AG08396 (cell line): Measurements from ENCODE around the gene RHOJ.
"Not testable (repeated sequence)": the region's sequence is repeated elsewhere in the genome, so short reads cannot be mapped to it uniquely, and the experiment has no call there.

ENCODE experiments used
- DNase-seq: peaks from one replicate; pipeline ENCODE4 v3.0.0; 2012; ENCODE audit warnings: low spot score, mixed read lengths

RHOJ gene

DNA sequence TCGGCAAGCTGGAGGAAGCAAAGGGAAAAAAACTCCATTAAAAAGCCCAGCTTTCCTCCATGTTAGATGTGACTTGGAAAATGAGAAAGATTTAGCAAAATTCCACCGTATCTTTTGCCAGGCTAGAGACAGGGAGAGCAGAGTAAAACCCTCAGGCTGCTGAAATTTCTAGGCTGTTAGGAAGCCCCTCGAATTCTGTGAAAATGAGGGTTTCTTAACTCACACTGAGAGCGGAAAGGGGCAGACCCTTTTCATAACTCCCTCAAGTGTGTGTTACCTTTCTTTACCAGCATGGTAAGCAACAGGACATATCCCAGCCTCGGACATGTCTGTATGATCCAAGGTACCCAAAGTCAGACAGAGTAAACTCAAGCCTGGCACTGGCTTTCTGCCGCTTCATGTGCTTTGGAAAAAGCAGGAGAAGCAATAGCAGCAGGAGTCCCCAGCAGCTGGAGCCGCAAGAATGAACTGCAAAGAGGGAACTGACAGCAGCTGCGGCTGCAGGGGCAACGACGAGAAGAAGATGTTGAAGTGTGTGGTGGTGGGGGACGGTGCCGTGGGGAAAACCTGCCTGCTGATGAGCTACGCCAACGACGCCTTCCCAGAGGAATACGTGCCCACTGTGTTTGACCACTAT, at the start of gene RHOJ:
TSS of gene RHOJ (plus strand) at position 37 of the 637 bp plus-strand sequence. CDS start at position 464, 427 bp downstream.
- no peak for DNase-seq

DNA sequence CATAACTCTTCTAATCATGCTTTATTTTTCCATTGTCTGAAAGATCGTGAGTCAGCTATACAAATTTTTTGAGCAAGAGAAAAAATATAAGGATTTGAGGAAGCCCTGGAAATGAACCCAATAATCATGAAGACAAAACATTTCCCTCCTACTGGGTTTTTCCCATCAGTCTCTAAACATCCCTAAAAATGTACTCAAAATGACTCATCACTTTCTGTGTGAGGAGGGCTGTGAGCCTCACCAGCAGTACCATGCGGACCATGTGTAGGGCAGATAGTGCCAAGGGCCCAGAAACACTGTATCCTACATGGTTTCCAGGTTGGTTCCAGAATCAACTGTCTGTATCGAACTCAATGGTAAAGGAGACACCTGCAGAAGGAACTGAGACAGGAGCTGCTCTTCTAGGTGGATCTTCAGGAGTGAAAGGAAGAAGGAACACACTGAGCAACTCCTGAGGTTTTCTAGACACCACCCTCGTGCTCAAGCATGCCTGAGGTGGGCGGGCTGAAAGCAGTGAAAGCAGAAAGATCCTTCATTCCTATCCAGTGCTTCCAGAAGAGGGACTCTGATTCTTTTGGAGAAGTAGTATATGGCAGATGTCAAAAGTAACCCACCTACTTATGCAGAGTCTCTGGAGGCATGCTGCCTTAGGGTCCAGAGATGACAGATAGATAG, 48.6 kb upstream of the RHOJ start:
- no peak for DNase-seq

GRCh38 chr14:63157195-63157594, 47.0 kb upstream of the RHOJ start:
- no peak for DNase-seq

GRCh38 chr14:63163306-63163705, 40.9 kb upstream of the RHOJ start:
- DNase-seq = no peak

GRCh38 chr14:63164108-63164683, 40.0 kb upstream of the RHOJ start:
- DNase-seq = no peak

GRCh38 chr14:63165267-63165666, 39.0 kb upstream of the RHOJ start:
- not testable (repeated sequence) for DNase-seq

- DNase-seq = no peak
These were observed 37.2 kb upstream of the RHOJ start for GRCh38 chr14:63167044-63167443.

- peak; percentile 36 for DNase-seq
These were observed 29.5 kb upstream of the RHOJ start for GRCh38 chr14:63174760-63175191.

DNA sequence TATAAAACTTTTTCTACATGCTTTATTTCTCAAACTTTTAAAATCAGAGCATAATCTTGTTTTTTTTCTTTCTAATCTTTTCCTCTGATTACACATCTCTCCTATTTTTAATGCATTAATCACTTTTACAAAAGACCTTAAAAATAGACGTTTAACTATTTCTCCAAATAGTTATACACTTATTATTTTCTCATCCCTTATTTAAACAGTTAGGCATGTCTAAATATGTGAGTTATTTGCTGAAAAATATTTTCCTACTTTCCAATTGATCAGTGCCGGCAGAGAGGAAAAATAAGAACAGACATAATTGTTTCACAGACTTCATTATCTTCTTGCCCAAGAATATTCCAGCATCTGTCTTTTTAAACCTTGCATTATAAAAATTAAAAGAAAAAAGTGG, 28.7 kb upstream of the RHOJ start:
- no peak for DNase-seq

DNA sequence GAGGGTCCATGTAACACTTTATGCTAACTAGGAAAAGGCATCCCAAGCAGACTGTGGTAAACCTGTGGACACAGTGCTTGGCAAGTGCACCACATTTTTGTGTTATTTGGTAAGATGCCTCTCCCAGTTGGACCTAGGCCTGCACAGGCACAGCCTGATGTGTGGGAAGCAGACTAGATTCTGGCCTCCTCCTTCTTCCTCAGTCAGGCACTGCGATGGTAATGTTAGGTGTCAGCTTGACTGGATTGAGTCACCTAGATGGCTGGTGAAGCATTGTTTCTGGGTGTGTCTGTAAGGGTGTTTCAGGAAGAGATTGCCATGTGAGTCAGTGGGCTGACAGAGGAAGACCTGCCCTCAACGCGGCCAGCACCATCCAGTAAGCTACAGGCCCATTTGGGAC, 25.3 kb upstream of the RHOJ start:
- no peak for DNase-seq

GRCh38 chr14:63179383-63179782, 24.9 kb upstream of the RHOJ start:
- no peak for DNase-seq

DNA sequence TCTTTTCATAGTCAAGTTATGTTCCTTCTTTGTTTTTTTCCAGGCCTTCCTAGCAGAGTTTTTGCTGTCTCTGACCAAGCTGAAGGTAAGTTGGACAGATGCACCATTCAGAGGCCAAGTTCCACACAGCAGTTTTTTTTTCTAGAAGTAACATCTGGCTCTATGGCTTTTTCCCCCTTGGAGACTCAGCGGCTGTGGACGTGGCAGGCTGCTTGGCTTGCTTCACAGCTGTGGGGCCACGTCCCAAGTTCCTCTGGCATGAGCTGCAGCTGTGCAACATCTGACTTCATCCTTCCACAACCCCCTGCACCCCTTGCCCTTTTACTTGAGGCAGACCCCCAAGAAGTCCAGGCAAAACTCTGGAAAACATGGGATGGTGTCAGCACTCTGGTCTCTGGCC, 24.2 kb upstream of the RHOJ start:
- no peak for DNase-seq

- no peak for DNase-seq
These were observed 21.3 kb upstream of the RHOJ start for GRCh38 chr14:63182968-63183367.

DNA sequence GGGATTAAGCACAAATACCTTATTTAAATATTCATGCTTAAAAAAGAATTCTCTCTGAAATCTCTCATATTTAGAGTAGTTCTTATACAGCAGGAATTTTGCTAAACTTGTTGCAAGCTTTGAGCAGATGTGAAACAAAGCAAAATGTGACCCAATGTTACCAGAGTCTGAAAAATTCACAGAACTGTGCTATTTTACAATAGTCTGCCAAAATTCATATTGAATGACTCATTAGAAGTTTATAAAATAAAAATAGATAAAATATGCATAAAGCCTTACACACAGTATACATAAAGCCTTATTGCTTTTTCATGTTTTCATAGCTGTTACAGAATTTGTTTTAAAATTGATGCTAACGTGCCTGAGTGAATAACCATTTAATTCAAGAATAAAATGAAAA, 17.8 kb upstream of the RHOJ start:
- DNase-seq = no peak

DNA sequence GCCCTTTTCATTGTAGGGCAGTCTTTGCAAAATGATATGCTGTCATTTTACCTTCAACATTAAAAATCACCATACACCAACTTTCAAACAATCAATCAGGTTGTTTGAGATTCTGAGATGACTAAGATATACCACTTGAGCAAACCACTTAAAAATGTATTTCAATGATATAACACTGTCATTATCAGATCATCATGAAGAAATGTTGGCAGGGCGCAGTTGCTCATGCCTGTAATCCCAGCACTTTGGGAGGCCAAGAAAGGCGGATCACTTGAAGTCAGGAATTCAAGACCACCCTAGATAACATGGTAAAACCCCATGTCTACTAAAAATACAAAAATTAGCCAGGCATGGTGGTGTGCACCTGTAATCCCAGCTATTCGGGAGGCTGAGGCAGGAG, 13.0 kb upstream of the RHOJ start:
- DNase-seq = no peak

DNA sequence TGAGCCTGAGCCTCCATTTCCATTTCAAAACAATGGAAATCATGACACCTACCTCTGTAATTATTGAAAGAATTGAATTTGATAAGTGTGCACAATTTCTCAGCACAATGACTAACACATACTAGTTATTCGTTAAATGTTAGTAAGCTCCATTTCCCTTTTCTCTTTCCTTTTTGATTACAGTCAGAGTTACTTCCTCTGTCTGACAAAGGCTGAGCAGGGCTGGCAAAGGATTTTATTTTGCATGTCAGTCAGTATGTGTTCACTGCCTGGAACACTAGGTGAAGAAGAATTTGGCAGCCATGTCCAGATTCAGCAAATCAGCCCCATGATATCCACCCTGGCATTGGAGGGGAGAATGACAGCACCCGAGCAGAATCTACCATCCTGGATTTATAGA, 12.2 kb upstream of the RHOJ start:
- no peak for DNase-seq

DNA sequence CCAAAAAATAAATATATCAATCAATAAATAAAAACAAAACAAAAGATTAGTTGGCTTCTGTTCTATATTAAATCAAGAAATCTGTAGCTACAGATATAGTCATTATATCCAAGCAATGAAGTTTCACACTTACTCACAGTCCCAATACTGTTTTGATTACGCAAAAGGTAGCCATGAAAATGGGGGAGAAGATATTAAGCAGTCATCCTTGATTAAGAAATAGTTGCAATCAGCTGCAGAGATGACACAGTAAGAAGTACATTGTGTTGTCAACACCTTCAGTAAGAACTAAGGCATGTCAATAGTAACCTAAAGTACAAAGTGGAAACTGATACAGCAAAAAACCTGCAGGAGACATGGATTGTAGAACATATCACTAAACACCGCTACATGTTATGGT, 11.0 kb upstream of the RHOJ start:
- no peak for DNase-seq

- no peak for DNase-seq
These were observed 4.1 kb upstream of the RHOJ start for GRCh38 chr14:63200035-63200740.

DNA sequence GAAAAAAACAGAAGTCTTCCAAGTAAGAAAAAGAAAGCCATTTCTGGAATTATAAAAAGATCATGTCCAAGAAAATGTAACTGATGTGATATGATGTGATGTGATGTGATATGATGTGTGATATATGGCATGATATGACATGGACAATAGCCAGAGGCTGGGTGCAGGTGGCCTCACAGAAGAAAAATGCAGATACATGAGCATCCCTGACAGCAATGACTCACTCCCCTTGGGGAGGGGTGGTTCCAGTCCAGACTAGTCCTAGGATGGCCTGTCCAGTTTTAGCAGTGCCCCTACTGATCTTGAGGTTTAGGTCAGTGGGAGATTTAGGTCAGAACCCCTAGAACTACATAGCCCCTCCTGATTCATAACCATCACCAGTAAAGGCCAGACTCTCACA, 3.5 kb upstream of the RHOJ start:
- DNase-seq = no peak

DNA sequence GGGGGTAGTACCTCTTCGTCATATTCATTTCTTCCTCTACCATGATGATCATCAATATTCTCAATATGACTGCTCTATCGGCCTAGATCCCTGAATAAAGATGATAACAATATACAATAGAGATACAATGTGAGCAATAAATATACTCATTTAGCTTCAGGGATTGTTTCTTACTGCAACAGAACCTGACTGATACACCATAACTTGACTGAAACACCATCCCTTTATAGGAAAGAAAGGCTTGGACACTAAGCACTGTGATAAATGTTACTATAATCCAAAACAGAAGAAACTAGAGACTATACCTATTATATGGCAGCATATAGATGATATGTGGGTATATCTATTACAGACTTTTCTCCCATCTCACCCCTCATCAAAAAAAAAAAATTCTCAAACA, 1.2 kb upstream of the RHOJ start:
- no peak for DNase-seq

GRCh38 chr14:63203618-63204406, 431 bp upstream of the RHOJ start:
- DNase-seq = peak; percentile 51

DNA sequence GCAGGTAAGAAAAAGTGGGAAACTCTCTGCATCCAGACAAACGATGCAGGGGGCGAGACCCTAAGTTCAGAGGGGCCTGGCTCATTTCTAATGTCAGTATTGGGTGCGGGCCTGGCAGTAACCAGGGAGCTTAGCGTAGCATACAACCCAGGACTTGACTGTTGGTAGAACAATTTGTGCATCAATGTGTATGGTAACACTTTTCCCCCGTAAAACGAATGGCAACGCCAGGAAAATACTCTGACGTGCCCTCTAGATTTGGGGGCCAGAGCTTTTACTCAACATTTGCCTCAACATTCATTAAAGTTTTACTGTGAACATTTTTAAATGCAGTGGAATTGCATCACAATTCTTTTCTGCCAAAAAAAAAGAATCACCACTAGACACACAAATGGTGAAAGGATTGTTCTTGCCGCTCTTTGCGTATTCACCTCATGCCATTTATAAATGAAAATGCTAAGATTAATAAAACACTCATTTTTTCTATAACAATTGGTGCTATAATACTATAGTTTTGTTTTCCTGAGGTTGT, 867 bp downstream of the RHOJ start:
- no peak for DNase-seq
